HK-2 (cell line): Measurements from ENCODE around the gene KYAT1.
"Not testable (repeated sequence)": the region's sequence is repeated elsewhere in the genome, so short reads cannot be mapped to it uniquely, and the experiment has no call there.

Source experiments
- DNase-seq: peaks from one replicate; pipeline ENCODE4 v3.0.0-alpha.2; 2018; ENCODE audit not compliant: unreplicated experiment

KYAT1 gene

GRCh38 chr9:128818839-128819715 lies 62.7 kb downstream of the KYAT1 start:
- peak; percentile 51 for DNase-seq

GRCh38 chr9:128818099-128818838 lies 63.5 kb downstream of the KYAT1 start, which contains the start of gene ENDOG:
ENDOG (plus strand) TSS chr9:128818500; CDS start chr9:128818685, 185 bp downstream.
- DNase-seq, result peak; percentile 99

DNA sequence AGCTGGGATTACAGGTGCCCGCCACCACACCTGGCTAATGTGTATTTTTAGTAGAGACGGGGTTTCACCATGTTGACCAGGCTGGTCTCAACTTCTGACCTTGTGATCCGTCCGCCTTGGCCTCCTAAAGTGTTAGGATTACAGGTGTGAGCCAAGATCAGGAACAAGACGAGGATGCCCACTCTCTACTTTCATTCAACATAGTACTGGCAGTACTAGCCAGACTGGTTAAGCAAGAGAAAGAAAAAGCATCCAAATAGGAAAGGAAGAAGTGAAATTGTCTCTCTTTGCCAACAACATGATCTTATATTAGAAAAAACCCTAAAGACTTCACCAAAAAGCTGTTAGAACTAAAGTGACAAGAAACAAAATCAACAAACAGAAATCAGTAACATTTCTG lies 70.9 kb downstream of the KYAT1 start:
- no peak for DNase-seq

DNA sequence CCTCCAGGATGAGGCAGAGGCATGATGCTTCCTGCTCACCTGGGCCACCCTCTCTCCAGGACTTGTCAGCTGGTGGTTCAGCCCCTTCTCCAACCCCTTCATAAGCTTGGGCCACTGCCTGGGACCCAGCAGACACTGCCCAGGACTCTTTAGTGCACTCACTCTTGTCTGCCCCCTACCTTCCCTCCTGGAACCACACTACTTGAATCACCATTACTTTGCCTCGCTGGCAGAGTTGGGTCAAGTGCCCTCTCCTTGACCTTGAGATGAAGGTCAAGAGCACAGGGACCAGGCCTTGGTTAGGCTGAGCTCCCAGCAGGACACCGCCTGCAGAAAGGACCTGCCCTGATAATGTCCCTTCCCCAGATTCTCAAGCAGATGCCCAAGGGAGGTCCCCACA lies 71.9 kb downstream of the KYAT1 start:
- no peak for DNase-seq

GRCh38 chr9:128809036-128809599 lies 72.6 kb downstream of the KYAT1 start:
- DNase-seq, result no peak

- DNase-seq, result no peak
Observed at GRCh38 chr9:128808543-128808942, 73.2 kb downstream of the KYAT1 start.

GRCh38 chr9:128807827-128808226 lies 73.9 kb downstream of the KYAT1 start:
- DNase-seq, result no peak

- DNase-seq, result no peak
Observed at GRCh38 chr9:128805661-128806060, 76.1 kb downstream of the KYAT1 start.

DNA sequence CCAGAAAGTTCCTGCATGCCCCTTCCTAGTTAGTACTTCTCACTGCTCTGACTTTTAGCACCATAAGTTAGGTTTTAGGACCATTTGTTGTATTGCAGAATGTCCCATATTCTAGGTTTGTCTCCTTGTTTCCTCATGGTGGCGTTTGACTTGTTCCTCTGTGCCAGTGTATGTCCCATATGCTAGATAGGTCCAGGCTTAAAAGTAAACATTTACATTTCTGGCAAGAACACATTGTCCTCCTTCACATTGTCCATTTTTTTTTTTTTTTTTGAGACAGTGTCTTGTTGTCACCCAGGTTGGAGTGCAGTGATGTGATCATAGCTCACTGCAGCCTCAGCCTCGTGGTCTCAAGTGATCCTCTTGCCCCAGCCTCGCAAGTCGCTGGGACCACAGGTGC lies 79.3 kb downstream of the KYAT1 start:
- no peak for DNase-seq

DNA sequence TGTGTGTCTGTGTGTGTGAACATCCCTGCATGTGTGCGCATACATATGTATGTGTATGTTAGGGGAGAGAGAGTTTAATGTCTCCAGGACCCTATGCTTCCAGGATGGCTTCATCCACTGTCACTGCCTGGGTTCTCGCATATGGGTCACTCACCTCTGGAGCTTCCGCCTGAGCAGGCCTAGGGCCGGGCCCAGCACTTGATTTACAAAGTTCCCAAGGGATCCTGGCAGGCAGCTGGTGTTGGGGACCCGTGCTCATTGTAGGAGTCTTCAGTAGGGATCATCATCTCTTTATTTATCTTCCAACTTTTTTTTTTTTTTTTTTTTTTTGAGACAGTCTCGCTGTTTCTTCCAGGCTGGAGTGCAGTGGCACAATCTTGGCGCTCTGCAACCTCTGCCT lies 81.7 kb downstream of the KYAT1 start:
- no peak for DNase-seq

GRCh38 chr9:128798896-128799295 lies 82.9 kb downstream of the KYAT1 start:
- no peak for DNase-seq

GRCh38 chr9:128794961-128795360 lies 86.8 kb downstream of the KYAT1 start:
- DNase-seq, result not testable (repeated sequence)

GRCh38 chr9:128792978-128793686 lies 88.6 kb downstream of the KYAT1 start:
- no peak for DNase-seq

- no peak for DNase-seq
Observed at GRCh38 chr9:128792134-128792533, 89.6 kb downstream of the KYAT1 start.

DNA sequence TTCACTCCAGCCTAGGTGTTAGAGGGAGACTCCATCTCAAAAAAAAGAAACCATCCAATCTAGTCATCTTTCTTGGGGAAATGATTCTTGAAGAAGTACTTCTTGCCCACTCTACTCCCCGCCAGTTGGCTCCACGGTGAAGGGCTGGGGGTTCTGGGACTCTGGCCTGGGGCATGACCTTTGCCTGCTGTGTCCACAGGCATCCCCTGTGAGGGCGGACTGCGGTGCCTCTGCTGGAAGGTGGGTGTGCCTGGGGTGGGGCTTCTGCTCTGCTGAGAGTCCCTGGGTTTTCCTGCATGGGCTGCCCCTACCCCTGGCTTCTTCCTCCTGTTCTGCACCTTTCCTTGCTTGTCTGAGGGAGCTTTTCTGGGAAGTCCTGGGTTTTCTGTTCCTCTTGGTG lies 91.2 kb downstream of the KYAT1 start:
- no peak for DNase-seq

DNA sequence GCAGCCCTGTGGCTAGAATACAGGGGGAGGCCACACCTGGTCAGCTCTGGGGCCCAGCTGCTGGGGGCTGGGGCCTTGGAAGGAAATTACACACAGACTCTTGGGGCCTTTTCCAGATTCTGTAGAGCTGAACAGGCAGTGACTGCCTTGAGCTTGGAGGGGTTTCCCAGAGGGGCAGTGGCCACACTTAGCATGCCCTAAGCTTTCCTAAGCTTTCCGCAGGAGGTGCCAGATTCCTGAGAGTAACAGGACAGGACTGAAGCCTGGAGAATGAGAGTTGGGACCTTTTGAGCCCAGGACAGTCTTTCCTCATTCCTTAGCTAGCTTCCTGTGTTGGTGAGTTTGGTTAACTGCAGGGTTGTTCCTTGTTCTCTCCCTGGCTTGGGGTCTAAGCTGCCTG lies 93.3 kb downstream of the KYAT1 start:
- no peak for DNase-seq

DNA sequence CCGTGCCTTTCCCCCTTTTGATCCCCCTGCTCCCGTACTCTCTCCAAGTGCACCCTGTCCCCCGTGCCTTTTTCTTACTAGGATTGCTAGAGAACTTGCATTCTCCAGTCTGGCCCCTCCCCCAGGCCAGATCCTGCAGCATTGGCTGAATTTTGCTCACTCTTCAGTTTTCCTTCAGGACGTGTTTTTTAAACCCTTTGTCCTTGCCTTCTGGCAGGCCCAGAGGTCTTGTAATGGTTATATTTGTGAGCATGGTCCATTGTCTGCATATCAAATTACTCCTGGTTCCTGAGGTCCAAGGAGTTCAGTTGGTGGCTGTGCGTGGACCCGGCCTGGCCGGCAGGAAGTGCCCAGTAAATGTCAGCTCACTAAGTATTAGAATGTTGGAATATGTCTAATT lies 94.1 kb downstream of the KYAT1 start:
- DNase-seq, result no peak

DNA sequence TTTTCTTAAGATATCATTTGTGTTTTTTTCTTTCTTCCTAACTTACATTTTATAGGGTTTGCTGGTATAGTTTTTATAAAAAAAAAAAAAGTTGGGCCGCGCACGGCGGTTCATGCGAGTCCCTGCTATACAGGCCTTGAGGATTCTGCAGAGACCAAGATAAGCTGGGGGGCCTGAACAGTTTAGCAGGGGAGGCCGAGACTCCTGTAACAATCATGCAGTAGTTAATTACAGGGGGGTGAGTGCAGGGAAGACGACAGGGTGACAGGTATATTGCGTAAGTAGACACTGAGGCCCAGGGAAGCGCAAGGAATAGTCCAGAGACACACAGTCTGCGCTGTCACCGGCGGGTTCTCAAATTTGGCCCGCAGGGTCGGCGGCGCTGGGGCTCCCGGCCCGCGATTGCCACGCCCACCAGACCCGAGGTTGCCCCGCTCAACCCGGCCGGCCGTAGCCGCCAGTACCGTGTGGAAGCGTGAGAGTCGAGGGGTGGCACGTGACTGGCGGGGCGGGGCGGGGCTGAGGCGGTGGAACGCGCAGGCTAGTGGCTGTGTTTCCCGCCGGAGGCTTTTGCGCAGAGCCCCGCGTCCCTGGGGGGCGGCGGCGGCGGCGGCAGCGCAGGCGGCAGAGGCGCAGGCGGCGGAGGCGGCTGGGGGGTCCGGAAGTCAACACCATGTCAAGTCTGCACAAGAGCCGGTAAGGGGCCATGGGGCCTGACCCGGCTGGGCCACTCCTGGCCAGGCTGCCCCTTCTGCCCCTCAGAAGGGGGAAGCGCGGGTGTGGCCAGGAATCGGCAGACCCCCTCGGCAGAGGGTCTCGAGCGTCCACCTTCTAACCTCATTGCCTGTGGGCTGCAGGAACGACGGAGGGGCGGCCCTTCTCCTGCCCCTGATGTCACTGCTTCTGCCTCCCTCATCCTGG lies 94.8 kb downstream of the KYAT1 start, which contains the start of gene TBC1D13:
TSS of gene TBC1D13 (plus strand) at position 573 of the 921 bp plus-strand sequence. CDS start at position 674, 101 bp downstream.
- DNase-seq, result peak; percentile 91

GRCh38 chr9:128785427-128785826 lies 96.3 kb downstream of the KYAT1 start:
- DNase-seq, result no peak
